ENCODE data around the gene ATP8B1.
"Not testable (repeated sequence)": the region's sequence is repeated elsewhere in the genome, so short reads cannot be mapped to it uniquely, and the experiment has no call there.

ATP8B1 gene

DNA sequence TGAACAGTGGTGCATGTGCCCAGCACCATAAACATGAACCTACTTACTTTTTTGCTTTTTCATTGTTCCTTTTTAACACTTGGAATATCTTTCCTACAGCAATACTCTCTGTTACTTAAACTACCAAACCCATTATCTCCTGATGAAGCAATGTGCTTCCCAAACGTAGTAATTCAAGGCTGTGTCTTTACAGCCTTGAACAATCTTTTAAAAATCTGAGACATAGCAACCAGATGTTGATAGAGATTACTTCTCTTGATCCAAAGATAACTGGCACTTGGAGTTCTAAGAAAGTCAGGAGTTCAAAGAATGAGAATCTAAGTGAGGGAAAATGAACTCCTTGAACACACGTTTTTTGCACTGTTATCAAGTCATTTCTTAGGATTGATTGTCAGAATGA lies 40.4 kb downstream of the ATP8B1 start:
- no peak for DNase-seq

DNA sequence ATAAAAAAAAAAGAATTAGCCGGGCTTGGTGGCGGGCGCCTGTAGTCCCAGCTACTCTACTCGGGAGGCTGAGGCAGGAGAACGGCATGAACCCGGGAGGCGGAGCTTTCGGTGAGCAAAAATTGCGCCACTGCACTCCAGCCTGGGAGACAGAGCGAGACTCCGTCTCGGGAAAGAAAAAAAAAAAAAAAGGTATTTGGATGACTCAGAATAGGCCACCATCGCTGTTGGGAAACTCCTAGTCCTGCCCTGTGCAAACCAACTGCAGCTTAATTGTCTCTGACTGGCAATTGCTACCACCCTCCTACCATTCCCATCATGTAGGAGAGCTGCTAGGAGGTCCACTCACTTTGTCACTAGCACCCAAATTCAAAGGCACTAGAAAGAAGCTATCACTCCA lies 43.5 kb downstream of the ATP8B1 start:
- no peak for DNase-seq

DNA sequence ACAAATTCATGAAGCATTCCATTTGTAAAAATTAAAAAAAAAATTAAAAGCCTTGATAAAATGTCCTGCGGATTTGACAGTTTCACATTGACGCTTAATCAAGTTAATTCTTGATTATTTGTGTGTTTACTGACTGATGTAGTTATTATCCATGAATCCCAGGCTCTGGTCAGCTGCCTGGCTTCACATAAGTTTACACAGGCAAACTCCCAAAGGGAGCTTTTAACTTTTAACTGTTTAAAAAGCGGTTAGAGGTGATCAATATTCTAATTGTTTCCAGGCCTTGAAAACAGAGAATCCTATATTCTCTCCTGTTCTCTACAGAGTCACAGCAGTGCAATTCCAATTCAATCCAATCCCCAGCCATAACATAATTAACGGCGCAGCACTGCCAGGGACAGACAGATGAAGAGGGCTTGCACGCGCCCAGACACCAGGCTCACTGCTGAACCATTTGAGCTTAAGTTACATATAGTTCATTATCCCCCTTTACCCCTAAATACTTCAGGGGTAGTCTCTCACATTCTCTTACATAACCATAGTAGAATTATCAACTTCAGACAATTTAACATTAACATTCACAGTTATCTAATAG lies 47.5 kb downstream of the ATP8B1 start:
- no peak for DNase-seq

DNA sequence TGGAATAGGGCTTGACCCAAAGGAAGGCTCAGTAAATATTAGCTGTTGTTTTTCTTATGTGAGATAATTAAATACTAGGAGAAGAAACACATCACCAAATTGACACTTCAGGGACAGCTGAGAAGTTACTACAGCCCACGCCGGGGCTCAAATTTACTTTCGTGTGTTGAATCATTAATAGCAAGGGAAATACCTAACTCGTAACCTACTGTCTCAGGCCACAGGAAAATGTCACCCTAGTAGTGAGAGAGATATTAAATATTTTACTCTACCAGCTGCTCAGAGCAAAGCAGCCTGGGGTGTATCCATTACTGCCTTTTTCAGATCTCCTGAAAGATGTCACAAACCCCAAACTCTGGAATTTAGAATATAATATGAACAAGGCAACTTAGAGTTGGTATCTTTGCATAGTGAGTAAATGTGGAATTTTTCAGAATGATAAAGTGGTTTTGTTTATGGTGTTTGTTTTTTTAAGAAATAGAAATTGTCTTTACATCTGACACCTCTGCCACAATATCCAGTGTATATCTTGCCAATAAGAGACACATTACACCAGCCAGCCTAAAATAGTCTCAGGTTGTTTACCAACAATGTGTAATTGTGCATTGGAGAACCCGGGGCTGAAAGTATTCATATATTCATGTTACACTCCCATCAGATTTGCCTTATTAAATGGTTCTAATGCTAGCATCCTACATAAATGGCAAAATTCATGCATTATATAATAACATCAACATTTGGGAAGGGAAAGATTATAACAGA lies 48.4 kb downstream of the ATP8B1 start:
- no peak for DNase-seq

DNA sequence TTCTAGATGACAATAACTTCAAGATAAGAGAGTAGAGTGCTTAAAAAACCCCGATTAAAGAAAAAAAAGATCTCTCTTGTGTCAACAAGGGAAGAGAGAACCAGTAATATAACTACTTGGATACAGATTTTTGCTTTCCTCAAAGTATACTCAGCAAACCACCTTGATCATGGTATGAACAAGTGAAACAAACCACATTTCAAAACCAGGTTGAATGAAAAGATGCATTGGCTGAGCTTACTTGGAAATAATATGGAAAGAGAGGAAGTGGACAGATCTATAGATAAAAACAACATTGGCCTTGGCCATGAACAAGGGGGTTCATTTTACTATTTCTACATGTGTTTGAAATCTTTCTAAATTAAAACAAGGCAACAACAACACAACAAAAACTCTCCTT lies 50.1 kb downstream of the ATP8B1 start:
- DNase-seq = no peak

DNA sequence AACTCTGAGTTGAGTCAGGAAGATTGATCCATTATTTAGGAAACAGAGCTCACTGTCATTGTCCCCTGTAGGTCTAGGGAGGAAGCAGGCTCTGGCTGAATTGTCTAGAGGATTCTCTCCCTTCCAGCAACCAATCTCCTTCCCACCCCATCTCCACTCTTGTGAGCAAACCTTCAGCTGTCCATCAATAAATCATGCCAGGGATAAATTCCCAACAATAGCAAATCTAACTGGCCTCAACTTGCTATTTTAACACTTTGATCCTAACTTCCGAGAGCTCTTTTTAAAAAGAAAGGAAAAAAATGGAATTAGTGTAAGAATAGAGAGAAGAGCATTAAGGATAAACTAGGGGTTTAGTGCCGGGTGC lies 53.5 kb downstream of the ATP8B1 start:
- DNase-seq = no peak

DNA sequence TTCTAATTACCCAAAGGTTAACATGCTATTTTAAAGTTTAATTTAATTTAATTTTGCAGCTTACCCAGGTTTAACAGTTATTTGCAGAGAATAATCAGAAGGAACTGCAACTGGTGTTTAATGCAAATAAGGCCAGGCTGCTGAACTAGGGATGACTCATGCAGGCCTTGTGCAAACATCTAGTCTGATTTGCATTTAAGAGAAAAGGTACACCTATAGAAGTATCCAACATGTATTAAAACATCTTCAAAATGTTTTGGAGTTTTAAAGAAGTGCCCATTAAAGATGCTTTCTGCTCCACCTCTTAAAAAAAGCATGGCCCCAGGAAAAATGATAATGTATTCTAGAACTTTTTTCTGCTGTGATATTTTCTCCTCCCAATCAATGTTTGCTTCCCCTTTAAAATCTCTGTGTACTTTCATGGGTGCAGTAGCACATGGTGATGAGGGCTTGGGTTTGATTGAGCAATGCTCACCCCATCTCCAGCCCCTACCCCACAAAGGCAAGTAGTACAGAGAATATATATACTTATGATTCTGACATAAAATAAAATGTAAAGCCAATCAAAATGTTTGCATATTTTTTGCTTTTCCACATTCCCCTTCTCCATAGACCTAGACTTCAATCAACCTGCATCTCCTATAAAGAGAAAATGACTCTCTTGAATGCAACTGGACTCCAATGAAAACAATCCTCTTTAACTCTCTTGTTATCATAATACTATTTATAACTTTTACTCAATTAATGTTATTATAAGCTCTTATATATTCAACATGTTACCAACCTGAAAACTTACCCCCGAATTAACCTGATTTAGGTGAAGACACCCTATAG lies 54.1 kb downstream of the ATP8B1 start:
- DNase-seq = no peak

DNA sequence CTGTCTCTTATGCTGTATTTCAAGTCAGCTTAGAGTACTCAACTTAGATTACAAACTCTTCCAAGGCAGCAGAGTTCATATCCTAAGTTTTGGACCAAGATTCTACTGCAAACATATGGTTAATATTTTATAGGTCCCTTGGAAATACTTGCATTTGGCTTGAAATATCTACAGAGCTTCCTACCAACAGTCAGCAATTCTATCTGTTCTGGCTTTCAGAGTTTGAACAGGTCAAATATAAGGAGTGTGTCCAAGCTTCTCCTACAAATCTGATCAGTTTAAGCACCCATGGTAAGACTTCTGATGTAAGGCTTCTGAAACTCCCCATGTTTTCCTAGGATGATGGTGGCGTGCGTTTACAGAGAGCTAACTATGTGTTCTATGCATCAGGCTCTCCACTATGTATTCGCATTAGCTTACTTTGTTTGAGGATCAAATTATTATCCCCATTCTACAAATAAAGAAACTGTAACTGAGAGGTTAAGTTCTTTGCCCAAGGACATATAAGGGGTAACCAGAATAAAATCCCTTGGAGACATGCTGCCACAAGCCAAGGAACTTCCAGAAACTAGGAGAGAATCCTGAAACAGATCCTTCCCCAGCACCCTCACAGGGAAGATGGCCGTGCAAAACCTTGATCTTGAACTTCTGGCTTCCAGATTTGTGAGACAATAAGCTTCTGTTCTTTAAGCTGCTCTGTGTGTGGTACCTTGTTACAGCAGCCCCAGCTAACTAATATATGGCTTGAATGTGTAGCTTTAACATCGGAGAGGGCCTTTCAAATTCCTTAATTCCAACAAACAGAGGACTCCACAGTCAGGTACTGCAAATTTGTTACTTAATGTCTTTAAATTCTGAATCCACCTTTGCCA lies 55.1 kb downstream of the ATP8B1 start:
- no peak for DNase-seq

DNA sequence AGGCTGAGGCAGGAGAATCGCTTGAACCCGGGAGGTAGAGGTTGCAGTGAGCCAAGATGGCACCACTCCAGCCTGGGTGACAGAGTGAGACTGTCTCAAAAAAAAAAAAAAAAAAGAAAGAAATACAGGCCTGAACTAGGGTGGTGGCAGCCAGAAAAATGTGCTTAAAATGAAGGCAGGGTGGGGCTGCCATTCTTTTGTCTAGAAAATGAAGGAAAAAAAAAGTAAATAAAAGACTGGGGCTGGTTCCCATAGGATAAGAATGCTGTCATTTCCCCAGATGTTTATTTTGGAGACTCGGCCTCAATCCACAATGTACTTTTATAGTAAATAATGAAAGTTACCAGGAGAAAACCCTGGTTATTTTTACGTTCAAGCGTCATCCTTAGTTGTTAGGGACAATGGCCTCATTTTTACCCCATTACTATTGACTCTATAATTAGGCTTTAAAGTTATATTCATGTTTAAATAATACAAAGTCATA lies 58.9 kb downstream of the ATP8B1 start:
- no peak for DNase-seq

DNA sequence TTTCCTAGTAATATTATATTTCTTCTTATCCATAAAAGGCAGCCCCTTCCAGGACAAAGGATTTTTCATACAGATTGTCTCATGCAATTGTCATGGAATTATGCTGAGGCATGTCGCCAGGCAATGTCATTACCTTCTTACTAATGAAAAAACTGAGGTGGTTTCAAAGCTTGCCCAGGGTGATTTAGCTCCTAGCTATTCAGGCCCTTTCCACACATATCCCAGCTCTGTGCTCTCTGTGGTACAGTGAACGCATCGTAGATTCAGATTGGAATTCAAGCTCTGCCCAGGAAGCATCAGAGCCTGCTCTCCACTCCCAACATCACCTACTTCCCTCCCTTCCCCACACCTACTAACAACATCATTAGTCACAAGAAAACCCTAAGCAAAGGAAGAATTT lies 60.1 kb downstream of the ATP8B1 start:
- DNase-seq = no peak

DNA sequence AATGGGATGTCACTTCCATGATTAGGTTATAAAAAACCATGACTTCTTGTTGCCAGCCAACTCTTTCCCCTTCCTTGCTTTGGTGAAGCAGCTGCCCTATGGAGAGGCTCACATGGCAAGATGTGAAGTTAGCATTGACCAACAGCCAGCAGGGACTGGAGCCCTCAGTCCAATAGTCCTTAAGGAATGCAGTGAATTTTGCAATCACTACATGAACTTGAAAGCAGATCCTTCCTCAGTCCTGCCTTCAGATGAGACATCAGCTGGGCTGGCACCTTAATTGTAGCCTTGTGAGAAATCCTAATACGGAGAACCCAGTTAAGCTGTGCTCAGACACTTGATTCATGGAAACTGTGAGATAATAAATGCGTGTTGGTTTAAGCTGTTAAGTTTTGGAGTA lies 61.8 kb downstream of the ATP8B1 start:
- DNase-seq = no peak

DNA sequence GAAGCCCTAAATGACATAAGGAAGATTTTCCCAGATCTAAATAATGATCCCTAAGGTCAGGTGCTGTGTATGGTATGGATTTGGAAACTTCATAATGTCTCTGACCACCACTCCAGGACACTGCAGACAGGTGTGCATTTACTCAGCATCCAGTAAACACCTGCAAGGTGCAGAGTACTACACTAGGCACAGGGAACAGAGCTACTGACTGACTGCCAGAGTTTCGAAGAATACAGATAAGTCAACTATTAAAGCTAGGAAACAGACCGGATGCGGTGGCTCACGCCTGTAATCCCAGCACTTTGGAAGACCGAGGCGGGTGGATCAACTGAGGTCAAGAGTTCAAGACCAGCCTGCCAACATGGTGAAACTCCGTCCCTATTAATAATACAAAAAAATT lies 65.0 kb downstream of the ATP8B1 start:
- no peak for DNase-seq

DNA sequence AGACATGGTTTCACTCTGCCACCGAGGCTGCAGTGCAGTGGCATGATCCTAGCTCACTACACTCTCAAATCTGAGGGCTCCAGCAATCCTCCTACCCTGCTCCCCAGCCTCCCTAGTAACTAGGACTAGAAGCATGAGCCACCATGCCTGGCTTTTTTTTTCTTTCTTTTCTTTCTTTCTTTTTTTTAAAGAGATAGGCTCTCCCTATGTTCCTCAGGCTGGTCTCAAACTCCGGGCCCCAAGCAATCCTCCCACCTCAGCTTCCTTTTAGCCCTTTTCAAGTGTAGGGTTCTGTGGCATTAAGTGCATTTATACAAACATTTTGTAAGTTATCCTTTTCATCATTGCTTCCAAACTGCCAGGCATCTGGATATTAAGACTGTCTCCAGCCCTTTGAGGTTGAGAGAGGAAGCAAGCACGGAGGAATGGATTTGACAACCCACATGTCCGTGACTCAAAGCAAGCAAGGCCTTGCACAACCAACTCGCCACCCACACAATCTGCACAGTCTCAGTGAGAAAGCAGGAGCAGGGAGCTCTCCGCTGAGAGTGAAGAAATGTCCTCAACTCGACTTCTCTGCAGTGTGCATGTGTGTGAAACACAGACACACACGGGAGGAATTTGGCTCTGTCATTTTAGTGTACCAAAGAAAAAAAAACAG lies 65.6 kb downstream of the ATP8B1 start:
- DNase-seq = no peak

DNA sequence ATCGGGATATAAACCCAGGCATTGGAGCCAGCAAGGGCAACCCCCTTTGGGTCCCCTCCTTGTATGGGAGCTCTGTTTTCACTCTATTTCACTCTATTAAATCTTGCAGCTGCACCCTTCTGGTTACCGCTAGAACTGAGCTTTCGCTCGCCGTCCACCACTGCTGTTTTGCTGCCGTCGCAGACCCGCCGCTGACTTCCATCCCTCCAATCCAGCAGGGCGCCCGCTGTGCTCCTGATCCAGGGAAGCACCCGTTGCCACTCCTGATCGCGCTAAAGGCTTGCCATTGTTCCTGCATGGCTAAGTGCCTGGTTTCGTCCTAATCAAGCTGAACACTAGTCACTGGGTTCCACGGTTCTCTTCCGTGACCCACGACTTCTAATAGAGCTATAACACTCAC lies 68.1 kb downstream of the ATP8B1 start:
- DNase-seq = not testable (repeated sequence)

DNA sequence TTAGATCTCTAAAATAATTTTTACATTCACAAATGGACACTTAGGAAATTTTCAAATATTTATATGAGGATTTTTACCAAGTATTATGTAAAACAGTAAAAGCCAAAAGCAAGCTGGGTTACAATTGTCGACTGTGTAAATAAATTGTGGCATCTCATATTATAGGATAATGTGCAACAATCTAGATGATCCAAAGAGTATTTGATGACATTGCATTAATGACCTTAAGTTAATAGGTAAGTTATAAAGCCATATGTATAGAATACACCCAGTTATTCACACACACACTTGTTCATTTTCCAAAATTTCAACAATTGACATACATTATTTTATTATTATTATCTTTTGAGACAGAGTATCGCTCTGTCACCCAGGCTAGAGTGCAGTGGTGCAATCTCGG lies 69.3 kb downstream of the ATP8B1 start:
- DNase-seq = no peak

DNA sequence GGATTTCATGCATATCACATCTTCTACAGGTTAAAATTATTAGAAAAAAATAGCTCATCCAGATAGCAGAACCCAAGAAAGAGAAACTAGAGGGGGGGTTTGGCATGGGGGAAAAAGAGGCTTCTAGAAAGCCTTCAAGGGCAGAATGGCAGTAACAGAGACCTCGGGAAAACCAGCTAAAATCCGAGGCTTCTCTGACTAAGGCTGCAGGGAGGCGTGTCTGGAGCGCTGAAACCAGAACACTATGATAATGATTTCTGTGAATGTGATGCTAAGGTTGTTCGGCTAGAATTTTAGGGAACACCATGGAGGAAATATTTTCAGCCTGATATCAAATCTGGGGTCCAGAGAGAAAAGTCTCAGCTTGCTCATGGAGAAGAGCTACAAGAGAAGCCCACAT lies 73.0 kb downstream of the ATP8B1 start:
- DNase-seq = no peak

DNA sequence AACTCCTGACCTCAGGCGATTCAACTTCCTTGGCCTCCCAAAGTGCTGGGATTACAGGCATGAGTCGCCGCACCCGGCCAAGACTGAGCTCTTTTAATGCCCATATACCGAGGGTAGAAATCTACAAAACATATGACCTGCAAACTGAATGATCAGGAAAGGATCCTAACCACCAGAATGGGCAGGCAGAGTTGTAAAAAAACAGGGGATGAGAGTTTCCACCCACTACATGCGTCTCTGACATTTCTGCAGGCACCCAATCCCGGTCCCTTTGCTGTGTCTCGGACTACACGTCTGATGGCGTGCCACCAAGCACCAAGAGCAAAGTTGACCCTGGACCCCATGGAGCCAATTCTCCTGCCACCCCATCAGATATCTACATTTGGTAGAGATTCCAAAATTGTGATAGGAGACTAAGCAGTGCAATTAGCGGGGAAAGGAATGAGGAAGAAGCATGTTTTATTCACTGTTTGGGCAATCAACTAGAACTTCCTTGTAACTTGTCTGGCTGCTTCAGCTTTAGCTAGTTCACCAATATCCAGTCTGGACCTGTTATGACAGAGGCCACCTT lies 74.1 kb downstream of the ATP8B1 start:
- DNase-seq = no peak

DNA sequence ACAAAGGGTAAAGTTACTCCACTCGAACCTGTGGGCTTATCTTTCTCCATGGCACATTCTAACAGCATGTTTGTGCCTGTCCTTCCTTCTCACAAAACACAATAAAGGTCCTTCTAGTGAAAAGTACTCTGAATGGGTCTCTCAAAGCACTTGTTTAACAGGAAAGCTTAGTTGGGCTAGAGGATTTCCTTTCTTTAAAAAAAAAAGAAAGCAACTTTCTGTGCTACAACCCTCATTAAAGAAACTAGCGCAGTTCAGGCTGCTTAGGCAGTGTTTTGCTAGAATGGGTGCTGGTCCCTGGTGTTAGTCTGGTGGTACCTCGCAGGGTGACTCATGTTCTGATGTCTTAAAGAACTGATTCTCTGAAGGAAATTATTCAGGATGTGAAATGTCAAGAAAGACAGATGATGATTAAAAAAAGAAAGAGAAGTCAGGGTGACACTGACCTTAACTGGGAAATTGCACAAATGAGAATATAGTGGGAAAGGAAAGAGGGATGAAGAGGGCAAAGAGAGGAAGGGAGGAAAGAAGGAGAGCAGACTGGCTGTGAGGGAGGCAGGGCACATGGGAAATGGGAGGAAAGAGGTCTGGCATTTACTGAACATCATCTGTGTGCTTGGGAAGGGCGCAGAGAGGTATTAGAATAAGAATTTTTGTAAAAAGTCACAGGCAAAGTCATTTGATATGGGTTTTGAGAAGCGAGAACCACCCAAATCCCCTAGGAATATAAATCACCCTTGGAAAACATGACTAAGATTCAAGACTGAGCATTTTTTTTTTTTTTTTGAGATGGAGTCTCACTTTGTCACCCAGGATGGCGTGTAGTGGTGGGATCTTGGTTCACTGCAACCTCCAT lies 74.9 kb downstream of the ATP8B1 start:
- no peak for DNase-seq

DNA sequence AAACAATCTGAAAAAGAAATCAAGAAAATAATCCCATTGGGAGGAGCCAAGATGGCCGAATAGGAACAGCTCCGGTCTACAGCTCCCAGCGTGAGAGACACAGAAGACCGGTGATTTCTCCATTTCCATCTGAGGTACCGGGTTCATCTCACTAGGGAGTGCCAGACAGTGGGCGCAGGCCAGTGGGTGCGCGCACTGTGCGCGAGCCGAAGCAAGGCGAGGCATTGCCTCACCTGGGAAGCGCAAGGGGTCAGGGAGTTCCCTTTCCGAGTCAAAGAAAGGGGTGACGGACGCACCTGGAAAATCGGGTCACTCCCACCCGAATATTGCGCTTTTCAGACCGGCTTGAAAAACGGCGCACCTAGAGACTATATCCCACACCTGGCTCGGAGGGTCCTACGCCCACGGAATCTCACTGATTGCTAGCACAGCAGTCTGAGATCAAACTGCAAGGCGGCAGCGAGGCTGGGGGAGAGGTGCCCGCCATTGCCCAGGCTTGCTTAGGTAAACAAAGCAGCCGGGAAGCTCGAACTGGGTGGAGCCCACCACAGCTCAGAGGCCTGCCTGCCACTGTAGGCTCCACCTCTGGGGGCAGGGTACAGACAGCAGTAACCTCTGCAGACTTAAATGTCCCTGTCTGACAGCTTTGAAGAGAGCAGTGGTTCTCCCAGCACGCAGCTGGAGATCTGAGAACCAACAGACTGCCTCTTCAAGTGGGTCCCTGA lies 83.7 kb downstream of the ATP8B1 start:
- DNase-seq = not testable (repeated sequence)

DNA sequence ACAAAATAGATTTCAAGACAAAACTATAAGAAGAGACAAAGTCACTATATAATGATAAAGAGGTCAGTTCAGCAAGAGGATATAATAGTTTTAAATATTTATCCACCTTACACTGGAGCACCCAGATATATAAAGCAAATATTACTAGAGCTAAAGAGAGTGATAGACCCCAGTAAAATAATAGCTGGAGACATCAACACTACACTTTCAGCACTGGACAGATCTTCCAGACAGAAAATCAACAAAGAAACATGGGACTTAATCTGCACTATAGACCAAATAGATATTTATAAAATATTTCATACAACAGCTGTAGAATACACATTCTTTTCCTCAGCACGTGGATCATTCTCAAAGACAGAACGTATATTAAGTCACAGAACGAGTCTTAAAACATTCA lies 86.6 kb downstream of the ATP8B1 start:
- no peak for DNase-seq

All from DMS79 (cell line).